OCI-LY7 (cell line): ENCODE data around the gene CFAP157.

Experiments
- EZH2phosphoT487 ChIP-seq: fragments of 200-600 bp; sonication (generic); IDR thresholded peaks from 2 replicates; pipeline ENCODE4 v1.6.1; 2018; ENCODE audit warnings: low read depth, borderline replicate concordance, mild to moderate bottlenecking, mixed run types, antibody characterized with exemption, low read length, moderate library complexity, mixed read lengths
- TF ChIP-seq, protein P1 (sequence below): fragments of 200-600 bp; sonication (generic); conservative IDR thresholded peaks from 2 replicates; pipeline ENCODE4 v1.5.1; 2014; ENCODE audit warnings: mild to moderate bottlenecking, antibody characterized with exemption, low read length, moderate library complexity, mixed read lengths

- TF ChIP-seq, protein P1, sequence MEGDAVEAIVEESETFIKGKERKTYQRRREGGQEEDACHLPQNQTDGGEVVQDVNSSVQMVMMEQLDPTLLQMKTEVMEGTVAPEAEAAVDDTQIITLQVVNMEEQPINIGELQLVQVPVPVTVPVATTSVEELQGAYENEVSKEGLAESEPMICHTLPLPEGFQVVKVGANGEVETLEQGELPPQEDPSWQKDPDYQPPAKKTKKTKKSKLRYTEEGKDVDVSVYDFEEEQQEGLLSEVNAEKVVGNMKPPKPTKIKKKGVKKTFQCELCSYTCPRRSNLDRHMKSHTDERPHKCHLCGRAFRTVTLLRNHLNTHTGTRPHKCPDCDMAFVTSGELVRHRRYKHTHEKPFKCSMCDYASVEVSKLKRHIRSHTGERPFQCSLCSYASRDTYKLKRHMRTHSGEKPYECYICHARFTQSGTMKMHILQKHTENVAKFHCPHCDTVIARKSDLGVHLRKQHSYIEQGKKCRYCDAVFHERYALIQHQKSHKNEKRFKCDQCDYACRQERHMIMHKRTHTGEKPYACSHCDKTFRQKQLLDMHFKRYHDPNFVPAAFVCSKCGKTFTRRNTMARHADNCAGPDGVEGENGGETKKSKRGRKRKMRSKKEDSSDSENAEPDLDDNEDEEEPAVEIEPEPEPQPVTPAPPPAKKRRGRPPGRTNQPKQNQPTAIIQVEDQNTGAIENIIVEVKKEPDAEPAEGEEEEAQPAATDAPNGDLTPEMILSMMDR, result no peak
- no peak for TF ChIP-seq EZH2phosphoT487
These were observed 46.8 kb downstream of the CFAP157 start for GRCh38 chr9:127753622-127754021.
